ENCODE results near the gene P2RX7. TPM values are rescaled to one million over a fixed set of nuclear protein-coding genes. Genes with fewer than 3 reads are reported as not detected.

P2RX7 gene
- total and polyA plus RNA-seq, 4 donors: 2.1 to 12.8 (median 4.1) TPM

- Histone ChIP-seq H3K27ac (ENCODE audit: low read depth in 1 of 2, low read length in 2 of 2) (no peak overlapping the region), H3K4me1 (ENCODE audit: control insufficient read depth in 1 of 2, insufficient read depth in 2 of 2, low read length in 2 of 2) (no peaks in the 10 kb centered on the region), H3K36me3 (ENCODE audit: control insufficient read depth in 1 of 2, insufficient read depth in 2 of 2, low read length in 1 of 2) (no peaks in the 10 kb centered on the region), H3K9me3 (ENCODE audit: control insufficient read depth, low read length) (no peaks in the 10 kb centered on the region), H3K27me3 (ENCODE audit: control insufficient read depth in 1 of 2, insufficient read depth in 2 of 2, low read length in 1 of 2) (no peaks in the 10 kb centered on the region), H3K4me3 (ENCODE audit: low read length in 2 of 2) (no peak overlapping the region)
- intact Hi-C loops (cut with DNase I): loop anchor here in 1 of 2 donors (10.0 kb wide), 1 partner anchor 781 kb away; no protein-coding TSS in a partner anchor
- DNase-seq: no peak
- WGBS, 2 donors: 79 to 91% methylated on average over 4 of the region's 4 CpGs
- ATAC-seq (ENCODE audit: low FRiP score): no peak
Measured at GRCh38 chr12:121115530-121115929, 17.1 kb upstream of the P2RX7 start.

GRCh38 chr12:121116318-121117225 is 16.1 kb upstream of the P2RX7 start:
- H3K36me3 ChIP-seq (ENCODE audit: control insufficient read depth in 1 of 2, insufficient read depth in 2 of 2, low read length in 1 of 2): no peaks in the 10 kb centered on the region
- DNase-seq (no peak), ATAC-seq (ENCODE audit: low FRiP score) (no peak)
- H3K4me1 ChIP-seq (ENCODE audit: control insufficient read depth in 1 of 2, insufficient read depth in 2 of 2, low read length in 2 of 2): no peaks in the 10 kb centered on the region
- H3K27ac ChIP-seq (ENCODE audit: low read depth in 1 of 2, low read length in 2 of 2): no peak overlapping the region
- intact Hi-C loops (cut with DNase I): loop anchor here in 1 of 2 donors (10.0 kb wide), 1 partner anchor 782 kb away; no protein-coding TSS in a partner anchor
- WGBS, 2 donors: 74 to 79% methylated on average over 4 of the region's 4 CpGs
- no peaks in the 10 kb centered on the region for H3K27me3 ChIP-seq (ENCODE audit: control insufficient read depth in 1 of 2, insufficient read depth in 2 of 2, low read length in 1 of 2)
- no peaks in the 10 kb centered on the region for H3K9me3 ChIP-seq (ENCODE audit: control insufficient read depth, low read length)
- H3K4me3 ChIP-seq (ENCODE audit: low read length in 2 of 2): no peak overlapping the region

GRCh38 chr12:121117226-121117777 is 15.4 kb upstream of the P2RX7 start:
- Histone ChIP-seq H3K36me3 (ENCODE audit: control insufficient read depth in 1 of 2, insufficient read depth in 2 of 2, low read length in 1 of 2) (no peaks in the 10 kb centered on the region), H3K4me1 (ENCODE audit: control insufficient read depth in 1 of 2, insufficient read depth in 2 of 2, low read length in 2 of 2) (no peaks in the 10 kb centered on the region), H3K27me3 (ENCODE audit: control insufficient read depth in 1 of 2, insufficient read depth in 2 of 2, low read length in 1 of 2) (no peaks in the 10 kb centered on the region), H3K27ac (ENCODE audit: low read depth in 1 of 2, low read length in 2 of 2) (no peak overlapping the region), H3K4me3 (ENCODE audit: low read length in 2 of 2) (no peak overlapping the region), H3K9me3 (ENCODE audit: control insufficient read depth, low read length) (no peaks in the 10 kb centered on the region)
- 84 to 85% methylated on average over 4 of the region's 4 CpGs for WGBS, 2 donors
- ATAC-seq (ENCODE audit: low FRiP score) (no peak), DNase-seq (no peak)
- intact Hi-C loops (cut with DNase I): loop anchor here in 1 of 2 donors (10.0 kb wide), 1 partner anchor 783 kb away; no protein-coding TSS in a partner anchor

- ATAC-seq (ENCODE audit: low FRiP score) (no peak), DNase-seq (no peak)
- no peaks in the 10 kb centered on the region for H3K36me3 ChIP-seq (ENCODE audit: control insufficient read depth in 1 of 2, insufficient read depth in 2 of 2, low read length in 1 of 2)
- no peaks in the 10 kb centered on the region for H3K4me1 ChIP-seq (ENCODE audit: control insufficient read depth in 1 of 2, insufficient read depth in 2 of 2, low read length in 2 of 2)
- intact Hi-C loops (cut with DNase I): no loop called here
- no peak overlapping the region for H3K4me3 ChIP-seq (ENCODE audit: low read length in 2 of 2)
- no peaks in the 10 kb centered on the region for H3K9me3 ChIP-seq (ENCODE audit: control insufficient read depth, low read length)
- H3K27me3 ChIP-seq (ENCODE audit: control insufficient read depth in 1 of 2, insufficient read depth in 2 of 2, low read length in 1 of 2): no peaks in the 10 kb centered on the region
- H3K27ac ChIP-seq (ENCODE audit: low read depth in 1 of 2, low read length in 2 of 2): no peak overlapping the region
- WGBS, 2 donors: 57 to 60% methylated on average over 6 of the region's 6 CpGs
Measured at GRCh38 chr12:121120323-121120722, 12.4 kb upstream of the P2RX7 start.

GRCh38 chr12:121120989-121121755 is 11.5 kb upstream of the P2RX7 start:
- ATAC-seq (ENCODE audit: low FRiP score) (no peak), DNase-seq (no peak)
- 75 to 80% methylated on average over 8 of the region's 8 CpGs for WGBS, 2 donors
- intact Hi-C loops (cut with DNase I): no loop called here
- no peaks in the 10 kb centered on the region for H3K4me1 ChIP-seq (ENCODE audit: control insufficient read depth in 1 of 2, insufficient read depth in 2 of 2, low read length in 2 of 2)
- no peaks in the 10 kb centered on the region for H3K9me3 ChIP-seq (ENCODE audit: control insufficient read depth, low read length)
- no peaks in the 10 kb centered on the region for H3K27me3 ChIP-seq (ENCODE audit: control insufficient read depth in 1 of 2, insufficient read depth in 2 of 2, low read length in 1 of 2)
- H3K4me3 ChIP-seq (ENCODE audit: low read length in 2 of 2): no peak overlapping the region
- H3K27ac ChIP-seq (ENCODE audit: low read depth in 1 of 2, low read length in 2 of 2): no peak overlapping the region
- H3K36me3 ChIP-seq (ENCODE audit: control insufficient read depth in 1 of 2, insufficient read depth in 2 of 2, low read length in 1 of 2): no peaks in the 10 kb centered on the region

GRCh38 chr12:121121805-121122204 is 10.9 kb upstream of the P2RX7 start:
- DNase-seq: no peak
- Histone ChIP-seq H3K36me3 (ENCODE audit: control insufficient read depth in 1 of 2, insufficient read depth in 2 of 2, low read length in 1 of 2) (no peaks in the 10 kb centered on the region), H3K9me3 (ENCODE audit: control insufficient read depth, low read length) (no peaks in the 10 kb centered on the region), H3K4me3 (ENCODE audit: low read length in 2 of 2) (no peak overlapping the region), H3K27ac (ENCODE audit: low read depth in 1 of 2, low read length in 2 of 2) (no peak overlapping the region), H3K27me3 (ENCODE audit: control insufficient read depth in 1 of 2, insufficient read depth in 2 of 2, low read length in 1 of 2) (no peaks in the 10 kb centered on the region), H3K4me1 (ENCODE audit: control insufficient read depth in 1 of 2, insufficient read depth in 2 of 2, low read length in 2 of 2) (no peaks in the 10 kb centered on the region)
- intact Hi-C loops (cut with DNase I): no loop called here
- ATAC-seq (ENCODE audit: low FRiP score): no peak
- 82% methylated on average over 4 of the region's 4 CpGs for WGBS, 2 donors

GRCh38 chr12:121123488-121123887 is 9.2 kb upstream of the P2RX7 start:
- WGBS, 2 donors: 81 to 83% methylated on average over 2 of the region's 2 CpGs
- no peaks in the 10 kb centered on the region for H3K9me3 ChIP-seq (ENCODE audit: control insufficient read depth, low read length)
- H3K27ac ChIP-seq (ENCODE audit: low read depth in 1 of 2, low read length in 2 of 2): no peak overlapping the region
- intact Hi-C loops (cut with DNase I): no loop called here
- no peak overlapping the region for H3K4me3 ChIP-seq (ENCODE audit: low read length in 2 of 2)
- no peaks in the 10 kb centered on the region for H3K36me3 ChIP-seq (ENCODE audit: control insufficient read depth in 1 of 2, insufficient read depth in 2 of 2, low read length in 1 of 2)
- DNase-seq (no peak), ATAC-seq (ENCODE audit: low FRiP score) (no peak)
- no peaks in the 10 kb centered on the region for H3K27me3 ChIP-seq (ENCODE audit: control insufficient read depth in 1 of 2, insufficient read depth in 2 of 2, low read length in 1 of 2)
- H3K4me1 ChIP-seq (ENCODE audit: control insufficient read depth in 1 of 2, insufficient read depth in 2 of 2, low read length in 2 of 2): no peaks in the 10 kb centered on the region

- Histone ChIP-seq H3K36me3 (ENCODE audit: control insufficient read depth in 1 of 2, insufficient read depth in 2 of 2, low read length in 1 of 2) (no peaks in the 10 kb centered on the region), H3K4me1 (ENCODE audit: control insufficient read depth in 1 of 2, insufficient read depth in 2 of 2, low read length in 2 of 2) (no peaks in the 10 kb centered on the region), H3K27me3 (ENCODE audit: control insufficient read depth in 1 of 2, insufficient read depth in 2 of 2, low read length in 1 of 2) (no peaks in the 10 kb centered on the region), H3K27ac (ENCODE audit: low read depth in 1 of 2, low read length in 2 of 2) (no peak overlapping the region), H3K4me3 (ENCODE audit: low read length in 2 of 2) (no peak overlapping the region), H3K9me3 (ENCODE audit: control insufficient read depth, low read length) (no peaks in the 10 kb centered on the region)
- no peak for DNase-seq
- intact Hi-C loops (cut with DNase I): no loop called here
- 85 to 87% methylated on average over 4 of the region's 4 CpGs for WGBS, 2 donors
- ATAC-seq (ENCODE audit: low FRiP score): no peak
Measured at GRCh38 chr12:121124402-121125109, 8.1 kb upstream of the P2RX7 start.
